Neural cell (in vitro differentiated cells): ENCODE data around the gene DDX24. TPM values are rescaled to one million over a fixed set of nuclear protein-coding genes. Genes with fewer than 3 reads are reported as not detected.

Experiments
- H2AFZ ChIP-seq: fragments of 200-600, 300-800 bp; sonication (generic), shearing (Covaris generic); 2 replicates; pipeline ENCODE4 v1.6.0; 2014; ENCODE audit warnings: low read depth, mild to moderate bottlenecking, antibody characterized with exemption, low read length, moderate library complexity
- H3F3A ChIP-seq: fragments of 200-600 bp; shearing (Covaris generic); 2 replicates; pipeline ENCODE4 v1.6.1; 2016; ENCODE audit warnings: mild to moderate bottlenecking, moderate library complexity, mixed read lengths, antibody characterized with exemption, low read length; ENCODE audit not compliant: insufficient read depth, poor library complexity, severe bottlenecking
- H3K27ac ChIP-seq: fragments of 200-600, 300-800 bp; sonication (generic), shearing (Covaris generic); 2 replicates; pipeline ENCODE4 v1.5.1; 2014; ENCODE audit warnings: mild to moderate bottlenecking, low read length, moderate library complexity
- H3K27me3 ChIP-seq: fragments of 300-800, 200-600 bp; sonication (generic), shearing (Covaris generic); 2 replicates; pipeline ENCODE4 v1.6.0; 2014; ENCODE audit warnings: mild to moderate bottlenecking, low read depth, low read length, moderate library complexity; ENCODE audit not compliant: insufficient read depth
- H3K36me3 ChIP-seq: fragments of 300-800, 200-600 bp; sonication (generic), shearing (Covaris generic); 2 replicates; pipeline ENCODE4 v1.5.1; 2014; ENCODE audit warnings: mild to moderate bottlenecking, antibody characterized with exemption, low read length, moderate library complexity; ENCODE audit not compliant: insufficient read depth
- H3K4me2 ChIP-seq: fragments of 300-800, 200-600 bp; sonication (generic), shearing (Covaris generic); 2 replicates; pipeline ENCODE4 v1.6.0; 2014; ENCODE audit warnings: mild to moderate bottlenecking, low read length
- H3K4me3 ChIP-seq: fragments of 300-800, 200-600 bp; sonication (generic), shearing (Covaris generic); 2 replicates; pipeline ENCODE4 v1.5.1; 2014; ENCODE audit warnings: mild to moderate bottlenecking, low read length, moderate library complexity
- H3K79me2 ChIP-seq: fragments of 200-600 bp; shearing (Covaris generic); replicated peaks from 2 replicates; pipeline ENCODE4 v1.6.0; 2014; ENCODE audit warnings: mild to moderate bottlenecking, low read length, moderate library complexity; ENCODE audit not compliant: insufficient read depth
- H3K9ac ChIP-seq: fragments of 300-800, 200-600 bp; sonication (generic), shearing (Covaris generic); 2 replicates; pipeline ENCODE4 v1.6.1; 2016; ENCODE audit warnings: mild to moderate bottlenecking, low read length, mixed read lengths
- H3K9me2 ChIP-seq: fragments of 200-600 bp; shearing (Covaris generic); 2 replicates; pipeline ENCODE4 v1.6.1; 2016; ENCODE audit warnings: mild to moderate bottlenecking, low read length, mixed read lengths; ENCODE audit not compliant: insufficient read depth
- H3K9me3 ChIP-seq: fragments of 200-600, 300-800 bp; sonication (generic), shearing (Covaris generic); 2 replicates; pipeline ENCODE4 v1.6.1; 2016; ENCODE audit warnings: mild to moderate bottlenecking, mixed run types, low read length, moderate library complexity, mixed read lengths
- H4K20me1 ChIP-seq: fragments of 200-600 bp; shearing (Covaris generic); 2 replicates; pipeline ENCODE4 v1.6.1; 2016; ENCODE audit warnings: mild to moderate bottlenecking, mixed run types; ENCODE audit not compliant: insufficient read depth
- EP300 ChIP-seq: fragments of 450-650 bp; conservative IDR thresholded peaks from 2 replicates; pipeline ENCODE4 v1.6.1; 2014; ENCODE audit warnings: antibody characterized with exemption, mild to moderate bottlenecking, moderate library complexity; ENCODE audit not compliant: poor library complexity, severe bottlenecking
- EZH2 ChIP-seq: fragments of 200-600, 300-800 bp; shearing (Covaris generic), sonication (generic); IDR thresholded peaks from 2 replicates; pipeline ENCODE4 v1.6.1; 2014; ENCODE audit warnings: antibody characterized with exemption, low read length, borderline replicate concordance, mild to moderate bottlenecking; ENCODE audit not compliant: insufficient read depth, poor library complexity, severe bottlenecking
- MXI1 ChIP-seq: fragments of 450-650 bp; conservative IDR thresholded peaks from 2 replicates; pipeline ENCODE4 v1.6.1; 2014; ENCODE audit warnings: antibody characterized with exemption, mild to moderate bottlenecking; ENCODE audit not compliant: poor library complexity, severe bottlenecking
- POLR2AphosphoS5 ChIP-seq: IDR thresholded peaks from 2 replicates; pipeline ENCODE4 v1.6.1; 2012
- RAD21 ChIP-seq: fragments of 450-650 bp; conservative IDR thresholded peaks from 2 replicates; pipeline ENCODE4 v1.6.1; 2014; ENCODE audit warnings: antibody characterized with exemption, mild to moderate bottlenecking, moderate library complexity
- SMC3 ChIP-seq: fragments of 450-650 bp; conservative IDR thresholded peaks from 2 replicates; pipeline ENCODE4 v1.6.1; 2014; ENCODE audit warnings: antibody characterized with exemption, mild to moderate bottlenecking, moderate library complexity; ENCODE audit not compliant: poor library complexity
- TAF1 ChIP-seq: IDR thresholded peaks from 2 replicates; pipeline ENCODE4 v1.6.1; 2012; ENCODE audit warnings: low read depth
- polyA plus RNA-seq: library from polyadenylated mRNA; depleted of rRNA; stranded (reverse); fragments of >200 nt; gene quantifications from 2 replicates; pipeline ENCODE4 v1.2.3, GENCODE V29; 2014
- TF ChIP-seq, protein P1 (sequence below): fragments of 450-650 bp; IDR thresholded peaks from 2 replicates; pipeline ENCODE4 v1.5.1; 2014; ENCODE audit warnings: antibody characterized with exemption, mild to moderate bottlenecking, moderate library complexity; ENCODE audit not compliant: poor library complexity, severe bottlenecking
- TF ChIP-seq, protein P2 (sequence below): IDR thresholded peaks from 2 replicates; pipeline ENCODE4 v1.6.1; 2012; ENCODE audit warnings: borderline replicate concordance

The DDX24 gene
- polyA plus RNA-seq, 1 donor from 2014 or later = 177 TPM

DNA sequence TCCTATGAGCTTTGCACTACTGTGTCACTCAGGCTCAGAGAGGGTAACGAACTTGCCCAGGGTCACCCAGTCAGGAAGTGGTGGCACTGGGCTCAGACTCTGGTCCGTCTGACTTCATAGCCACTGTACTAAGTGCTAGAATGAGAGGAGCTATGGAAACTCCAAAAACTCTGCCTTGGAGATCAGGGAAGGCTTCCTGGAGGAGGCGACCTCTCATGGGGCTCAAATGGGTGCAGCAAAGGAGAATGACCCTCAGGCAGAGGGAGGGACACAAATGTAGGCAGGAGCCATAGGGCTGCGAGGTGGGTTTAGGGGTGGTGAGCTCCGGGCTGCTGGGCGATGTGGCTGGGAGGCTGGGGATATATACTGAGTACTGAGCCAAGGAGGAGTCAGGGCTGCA lies 80.7 kb downstream of the DDX24 start:
- no peaks in the 10 kb centered on the region for H4K20me1 ChIP-seq
- no peak overlapping the region for H3K4me3 ChIP-seq
- H3K9ac ChIP-seq = no peak overlapping the region
- H3K27ac ChIP-seq = no peak overlapping the region
- H3K9me3 ChIP-seq = no peaks in the 10 kb centered on the region
- no peak for TF ChIP-seq MXI1
- TF ChIP-seq EZH2 = no peak
- no peak for TF ChIP-seq EP300
- TF ChIP-seq, protein P1, sequence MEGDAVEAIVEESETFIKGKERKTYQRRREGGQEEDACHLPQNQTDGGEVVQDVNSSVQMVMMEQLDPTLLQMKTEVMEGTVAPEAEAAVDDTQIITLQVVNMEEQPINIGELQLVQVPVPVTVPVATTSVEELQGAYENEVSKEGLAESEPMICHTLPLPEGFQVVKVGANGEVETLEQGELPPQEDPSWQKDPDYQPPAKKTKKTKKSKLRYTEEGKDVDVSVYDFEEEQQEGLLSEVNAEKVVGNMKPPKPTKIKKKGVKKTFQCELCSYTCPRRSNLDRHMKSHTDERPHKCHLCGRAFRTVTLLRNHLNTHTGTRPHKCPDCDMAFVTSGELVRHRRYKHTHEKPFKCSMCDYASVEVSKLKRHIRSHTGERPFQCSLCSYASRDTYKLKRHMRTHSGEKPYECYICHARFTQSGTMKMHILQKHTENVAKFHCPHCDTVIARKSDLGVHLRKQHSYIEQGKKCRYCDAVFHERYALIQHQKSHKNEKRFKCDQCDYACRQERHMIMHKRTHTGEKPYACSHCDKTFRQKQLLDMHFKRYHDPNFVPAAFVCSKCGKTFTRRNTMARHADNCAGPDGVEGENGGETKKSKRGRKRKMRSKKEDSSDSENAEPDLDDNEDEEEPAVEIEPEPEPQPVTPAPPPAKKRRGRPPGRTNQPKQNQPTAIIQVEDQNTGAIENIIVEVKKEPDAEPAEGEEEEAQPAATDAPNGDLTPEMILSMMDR = no peak
- TF ChIP-seq RAD21 = no peak
- no peak for TF ChIP-seq SMC3
- TF ChIP-seq, protein P2, sequence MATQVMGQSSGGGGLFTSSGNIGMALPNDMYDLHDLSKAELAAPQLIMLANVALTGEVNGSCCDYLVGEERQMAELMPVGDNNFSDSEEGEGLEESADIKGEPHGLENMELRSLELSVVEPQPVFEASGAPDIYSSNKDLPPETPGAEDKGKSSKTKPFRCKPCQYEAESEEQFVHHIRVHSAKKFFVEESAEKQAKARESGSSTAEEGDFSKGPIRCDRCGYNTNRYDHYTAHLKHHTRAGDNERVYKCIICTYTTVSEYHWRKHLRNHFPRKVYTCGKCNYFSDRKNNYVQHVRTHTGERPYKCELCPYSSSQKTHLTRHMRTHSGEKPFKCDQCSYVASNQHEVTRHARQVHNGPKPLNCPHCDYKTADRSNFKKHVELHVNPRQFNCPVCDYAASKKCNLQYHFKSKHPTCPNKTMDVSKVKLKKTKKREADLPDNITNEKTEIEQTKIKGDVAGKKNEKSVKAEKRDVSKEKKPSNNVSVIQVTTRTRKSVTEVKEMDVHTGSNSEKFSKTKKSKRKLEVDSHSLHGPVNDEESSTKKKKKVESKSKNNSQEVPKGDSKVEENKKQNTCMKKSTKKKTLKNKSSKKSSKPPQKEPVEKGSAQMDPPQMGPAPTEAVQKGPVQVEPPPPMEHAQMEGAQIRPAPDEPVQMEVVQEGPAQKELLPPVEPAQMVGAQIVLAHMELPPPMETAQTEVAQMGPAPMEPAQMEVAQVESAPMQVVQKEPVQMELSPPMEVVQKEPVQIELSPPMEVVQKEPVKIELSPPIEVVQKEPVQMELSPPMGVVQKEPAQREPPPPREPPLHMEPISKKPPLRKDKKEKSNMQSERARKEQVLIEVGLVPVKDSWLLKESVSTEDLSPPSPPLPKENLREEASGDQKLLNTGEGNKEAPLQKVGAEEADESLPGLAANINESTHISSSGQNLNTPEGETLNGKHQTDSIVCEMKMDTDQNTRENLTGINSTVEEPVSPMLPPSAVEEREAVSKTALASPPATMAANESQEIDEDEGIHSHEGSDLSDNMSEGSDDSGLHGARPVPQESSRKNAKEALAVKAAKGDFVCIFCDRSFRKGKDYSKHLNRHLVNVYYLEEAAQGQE = no peak
- no peak for TF ChIP-seq TAF1
- TF ChIP-seq POLR2AphosphoS5 = no peak
- H3F3A ChIP-seq = no peaks in the 10 kb centered on the region
- H3K79me2 ChIP-seq = no peaks in the 10 kb centered on the region
- H3K27me3 ChIP-seq = no peaks in the 10 kb centered on the region
- no peaks in the 10 kb centered on the region for H3K9me2 ChIP-seq
- no peaks in the 10 kb centered on the region for H3K36me3 ChIP-seq
- H3K4me2 ChIP-seq = no peak overlapping the region
- H2AFZ ChIP-seq = no peak overlapping the region

DNA sequence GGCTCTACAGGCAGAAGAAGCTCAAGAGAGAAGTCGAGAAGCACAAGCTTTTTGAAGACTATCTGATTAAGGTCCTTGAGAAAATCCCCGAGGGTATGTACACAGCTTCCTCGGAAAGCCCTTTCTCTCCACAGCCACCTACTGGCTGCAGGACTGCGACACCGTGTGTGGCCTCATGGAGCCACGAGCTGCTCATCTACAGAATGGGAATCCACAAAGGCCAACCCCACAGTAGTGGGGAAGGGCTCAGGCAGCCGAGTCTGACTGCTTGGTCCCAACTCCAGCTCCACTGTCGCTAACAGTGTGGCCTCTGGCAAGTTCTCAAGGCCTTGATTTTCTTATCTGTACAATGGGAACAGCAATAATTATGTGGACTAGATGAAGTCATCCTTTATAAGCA lies 81.4 kb downstream of the DDX24 start:
- TF ChIP-seq EP300 (no peak), RAD21 (no peak), TAF1 (no peak), MXI1 (no peak), POLR2AphosphoS5 (no peak), SMC3 (no peak), EZH2 (no peak)
- TF ChIP-seq, protein P2 = no peak
- TF ChIP-seq, protein P1 = no peak
- H3K9ac ChIP-seq = no peak overlapping the region
- no peak overlapping the region for H3K4me3 ChIP-seq
- H2AFZ ChIP-seq = no peak overlapping the region
- no peaks in the 10 kb centered on the region for H3K9me2 ChIP-seq
- no peaks in the 10 kb centered on the region for H3K36me3 ChIP-seq
- H3K4me2 ChIP-seq = no peak overlapping the region
- H3F3A ChIP-seq = no peaks in the 10 kb centered on the region
- H3K27me3 ChIP-seq = no peaks in the 10 kb centered on the region
- no peaks in the 10 kb centered on the region for H3K9me3 ChIP-seq
- no peak overlapping the region for H3K27ac ChIP-seq
- no peaks in the 10 kb centered on the region for H4K20me1 ChIP-seq
- no peaks in the 10 kb centered on the region for H3K79me2 ChIP-seq
